ENCODE measurements around the gene LSM4. TPM values are rescaled to one million over a fixed set of nuclear protein-coding genes. Genes with fewer than 3 reads are reported as not detected.

The LSM4 gene
- total and polyA plus RNA-seq, 2 experiments from 2014 or later: 200 to 203 TPM

DNA sequence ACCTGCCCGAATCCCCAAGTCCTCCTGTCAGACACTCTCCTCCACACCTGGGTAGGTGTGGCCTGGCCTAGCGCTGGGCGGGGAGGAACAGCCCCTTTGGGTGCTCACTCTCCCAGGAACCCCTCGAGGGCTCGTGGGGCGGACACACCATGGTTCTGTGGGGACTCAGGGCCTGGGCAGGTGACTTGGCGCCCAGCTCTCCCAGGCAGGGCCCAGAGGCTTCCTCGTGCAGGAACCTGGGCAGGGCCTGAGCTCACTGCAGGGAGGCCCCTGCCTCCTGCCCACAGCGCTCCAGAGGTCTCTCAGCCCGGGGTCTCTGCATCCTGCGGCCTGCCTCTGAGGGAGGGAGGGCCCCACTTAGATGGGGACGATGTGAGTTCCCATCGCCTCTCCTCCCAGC is 11.9 kb downstream of the LSM4 start:
- Histone ChIP-seq H3K79me2 (ENCODE audit: insufficient read depth) (peaks cover 9% of the 10 kb centered on the region; the same call in 1 of the 2 replicates), H2AFZ (no peak overlapping the region), H3K4me1 (ENCODE audit: insufficient read depth) (no peaks in the 10 kb centered on the region), H4K20me1 (ENCODE audit: insufficient read depth) (no peaks in the 10 kb centered on the region), H3K4me2 (ENCODE audit: unreplicated experiment) (no peak overlapping the region), H3K27me3 (replicated peaks; ENCODE audit: insufficient read depth) (no peaks in the 10 kb centered on the region), H3K9me2 (ENCODE audit: insufficient read depth) (no peaks in the 10 kb centered on the region), H3K4me3 (no peak overlapping the region), H3K9ac (no peak overlapping the region), H3F3A (ENCODE audit: insufficient read depth) (peaks cover 11% of the 10 kb centered on the region; the same call in 1 of the 2 replicates), H3K9me3 (ENCODE audit: low read depth) (no peaks in the 10 kb centered on the region), H3K36me3 (ENCODE audit: low read depth) (peaks cover 3% of the 10 kb centered on the region; the same call in 1 of the 2 replicates), H3K27ac (no peak overlapping the region)
- DNase-seq: no peak
- in situ Hi-C loops (cut with MboI): no loop called here
- 93% methylated on average over 8 to 13 of the region's 13 CpGs for whole genome bisulfite sequencing, 2 experiments (ENCODE audit: low coverage in 1 of 2, low lambda C conversion rate in 2 of 2, missing lambda C conversion rate in 2 of 2)
- no peak for TF ChIP-seq EZH2phosphoT487 (IDR thresholded peaks at IDR 0.05; ENCODE audit: insufficient read depth, low read depth)
- no peak for TF ChIP-seq EZH2 (IDR thresholded peaks at IDR 0.05; ENCODE audit: insufficient read depth, poor library complexity, severe bottlenecking)

DNA sequence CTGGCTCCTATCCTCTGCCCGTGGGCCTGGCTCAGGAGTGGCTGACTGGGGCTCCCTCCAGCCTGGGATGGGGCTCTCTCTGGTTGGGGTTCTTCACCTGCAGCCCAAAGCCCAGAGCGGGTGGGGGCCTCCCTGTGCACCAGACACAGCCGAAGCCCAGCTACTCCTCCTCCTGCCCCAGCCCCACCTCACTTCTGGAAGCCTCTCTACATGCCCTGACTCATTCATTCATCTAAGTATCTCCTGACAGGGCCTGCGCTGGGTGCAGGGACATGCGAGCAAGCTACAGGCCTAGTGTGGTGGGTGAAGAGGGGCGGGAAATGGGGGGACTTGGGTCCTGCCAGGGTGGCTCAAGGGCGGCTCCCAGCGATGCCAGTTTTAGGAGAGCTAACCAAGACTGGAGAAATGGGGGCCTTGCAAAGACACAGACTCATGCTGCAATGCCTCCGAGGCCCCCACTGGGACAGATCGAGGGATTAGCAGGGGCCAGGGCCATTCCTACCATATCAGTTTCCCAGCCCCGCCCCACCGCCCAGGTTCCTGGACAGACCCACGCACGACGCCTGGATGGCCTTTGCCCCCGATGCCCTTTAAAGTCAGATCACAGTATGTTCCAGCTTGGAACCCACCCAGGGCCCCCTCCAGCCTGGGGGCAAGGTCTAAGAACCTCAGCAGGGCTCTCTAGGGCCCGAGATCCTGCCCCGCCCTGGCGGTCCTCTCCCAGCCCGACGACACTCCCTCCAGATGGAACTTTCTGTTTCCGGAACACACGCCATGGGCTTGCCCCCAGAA is 12.6 kb downstream of the LSM4 start:
- peaks cover 3% of the 10 kb centered on the region; the same call in 1 of the 2 replicates for H3K36me3 ChIP-seq (ENCODE audit: low read depth)
- no peak for DNase-seq

DNA sequence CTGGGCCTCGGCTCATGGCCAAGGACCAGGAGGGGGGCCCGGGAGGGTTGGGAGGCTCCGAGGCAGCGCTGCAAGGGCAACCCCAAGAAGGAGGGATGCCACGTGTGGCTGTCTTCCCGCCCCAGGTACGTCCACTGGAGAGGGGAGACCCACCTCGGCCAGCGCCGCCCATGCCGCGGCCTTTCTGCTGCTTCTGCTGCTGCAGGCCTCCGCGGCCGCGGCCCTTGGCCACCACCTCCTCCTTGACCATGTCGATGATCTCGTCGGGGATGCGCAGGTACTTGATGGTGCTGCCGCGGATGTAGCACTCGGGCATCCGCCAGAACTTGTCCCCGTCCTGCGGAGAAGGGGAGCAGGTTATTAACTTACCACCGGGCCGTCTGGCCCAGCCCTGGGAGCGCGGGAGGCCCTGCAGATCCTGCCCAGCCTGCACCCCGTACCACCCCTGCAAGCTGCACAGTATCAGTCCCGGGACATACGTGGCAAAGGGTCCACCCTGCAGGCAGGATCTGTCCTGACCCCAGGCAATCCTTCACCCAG is 13.3 kb downstream of the LSM4 start:
- Histone ChIP-seq H4K20me1 (ENCODE audit: insufficient read depth) (no peaks in the 10 kb centered on the region), H3K9me3 (ENCODE audit: low read depth) (no peaks in the 10 kb centered on the region), H3K36me3 (ENCODE audit: low read depth) (peaks cover 3% of the 10 kb centered on the region; the same call in 1 of the 2 replicates), H3K4me1 (ENCODE audit: insufficient read depth) (no peaks in the 10 kb centered on the region), H3K9me2 (ENCODE audit: insufficient read depth) (no peaks in the 10 kb centered on the region), H3K27ac (no peak overlapping the region), H2AFZ (no peak overlapping the region), H3K79me2 (ENCODE audit: insufficient read depth) (peaks cover 9% of the 10 kb centered on the region; the same call in 1 of the 2 replicates), H3K9ac (no peak overlapping the region), H3K4me2 (ENCODE audit: unreplicated experiment) (no peak overlapping the region), H3K27me3 (replicated peaks; ENCODE audit: insufficient read depth) (no peaks in the 10 kb centered on the region), H3K4me3 (no peak overlapping the region), H3F3A (ENCODE audit: insufficient read depth) (peaks cover 17% of the 10 kb centered on the region; the same call in 1 of the 2 replicates)
- TF ChIP-seq EZH2phosphoT487 (IDR thresholded peaks at IDR 0.05; ENCODE audit: insufficient read depth, low read depth) (no peak), EZH2 (IDR thresholded peaks at IDR 0.05; ENCODE audit: insufficient read depth, poor library complexity, severe bottlenecking) (no peak)
- 91 to 95% methylated on average over 27 to 33 of the region's 33 CpGs for WGBS, 2 experiments (ENCODE audit: low coverage in 1 of 2, low lambda C conversion rate in 2 of 2, missing lambda C conversion rate in 2 of 2)
- no peak for DNase-seq
- in situ Hi-C loops (cut with MboI): no loop called here

More for the DNA sequence above, 12.6 kb downstream of the LSM4 start:
- Histone ChIP-seq H3K9me2 (ENCODE audit: insufficient read depth) (no peaks in the 10 kb centered on the region), H3K9me3 (ENCODE audit: low read depth) (no peaks in the 10 kb centered on the region), H3K79me2 (ENCODE audit: insufficient read depth) (peaks cover 9% of the 10 kb centered on the region; the same call in 1 of the 2 replicates), H3K4me1 (ENCODE audit: insufficient read depth) (no peaks in the 10 kb centered on the region), H3K4me2 (ENCODE audit: unreplicated experiment) (no peak overlapping the region), H3K27ac (no peak overlapping the region), H3K27me3 (replicated peaks; ENCODE audit: insufficient read depth) (no peaks in the 10 kb centered on the region), H3F3A (ENCODE audit: insufficient read depth) (peaks cover 11% of the 10 kb centered on the region; the same call in 1 of the 2 replicates), H3K4me3 (no peak overlapping the region), H4K20me1 (ENCODE audit: insufficient read depth) (no peaks in the 10 kb centered on the region), H2AFZ (no peak overlapping the region), H3K9ac (no peak overlapping the region)
- TF ChIP-seq EZH2phosphoT487 (IDR thresholded peaks at IDR 0.05; ENCODE audit: insufficient read depth, low read depth) (no peak), EZH2 (IDR thresholded peaks at IDR 0.05; ENCODE audit: insufficient read depth, poor library complexity, severe bottlenecking) (no peak)
- WGBS, 2 experiments (ENCODE audit: low coverage in 1 of 2, low lambda C conversion rate in 2 of 2, missing lambda C conversion rate in 2 of 2): 82 to 83% methylated on average over 21 to 23 of the region's 23 CpGs
- in situ Hi-C loops (cut with MboI): no loop called here

DNA sequence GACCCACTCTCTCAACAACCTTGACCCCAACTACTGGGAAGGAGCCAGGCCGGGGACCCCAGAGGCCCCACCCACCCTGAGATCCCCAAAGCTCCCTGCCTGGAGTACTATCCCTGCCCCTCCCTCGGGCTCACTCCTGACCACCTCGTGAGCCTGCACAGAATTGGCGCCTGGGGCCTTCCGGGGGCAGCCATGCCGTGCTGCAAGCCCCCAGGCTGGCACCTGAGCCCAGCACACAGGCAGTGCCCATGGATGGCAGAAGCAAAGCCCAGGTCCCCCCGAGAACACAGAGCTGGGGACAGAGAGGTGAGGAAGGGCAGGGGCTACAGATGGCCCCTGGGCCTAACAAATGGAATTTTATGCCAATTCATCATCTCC is 13.9 kb downstream of the LSM4 start:
- 73 to 89% methylated on average over 6 to 7 of the region's 7 CpGs for whole genome bisulfite sequencing, 2 experiments (ENCODE audit: low coverage in 1 of 2, low lambda C conversion rate in 2 of 2, missing lambda C conversion rate in 2 of 2)
- peaks cover 5% of the 10 kb centered on the region for H3K4me1 ChIP-seq (ENCODE audit: insufficient read depth)
- H3K9me3 ChIP-seq (ENCODE audit: low read depth): no peaks in the 10 kb centered on the region
- no peaks in the 10 kb centered on the region for H3K9me2 ChIP-seq (ENCODE audit: insufficient read depth)
- H4K20me1 ChIP-seq (ENCODE audit: insufficient read depth): no peaks in the 10 kb centered on the region
- no peaks in the 10 kb centered on the region for H3K36me3 ChIP-seq (ENCODE audit: low read depth)
- H3K9ac ChIP-seq: no peak overlapping the region
- peaks cover 19% of the 10 kb centered on the region for H3F3A ChIP-seq (ENCODE audit: insufficient read depth)
- H2AFZ ChIP-seq: no peak overlapping the region
- H3K79me2 ChIP-seq (ENCODE audit: insufficient read depth): peaks cover 9% of the 10 kb centered on the region; the same call in 1 of the 2 replicates
- TF ChIP-seq EZH2phosphoT487 (IDR thresholded peaks at IDR 0.05; ENCODE audit: insufficient read depth, low read depth): no peak
- no peak for TF ChIP-seq EZH2 (IDR thresholded peaks at IDR 0.05; ENCODE audit: insufficient read depth, poor library complexity, severe bottlenecking)
- in situ Hi-C loops (cut with MboI): no loop called here
- no peak overlapping the region for H3K4me3 ChIP-seq
- no peak for DNase-seq
- H3K27me3 ChIP-seq (replicated peaks; ENCODE audit: insufficient read depth): no peaks in the 10 kb centered on the region
- no peak overlapping the region for H3K4me2 ChIP-seq (ENCODE audit: unreplicated experiment)
- no peak overlapping the region for H3K27ac ChIP-seq
